M059J (cell line): Measurements from ENCODE around the gene MAP7D2. TPM values are rescaled to one million over a fixed set of nuclear protein-coding genes. Genes with fewer than 3 reads are reported as not detected.

ENCODE experiments used
- DNase-seq: peaks from one replicate; pipeline ENCODE4 v3.0.0-alpha.2; 2012; ENCODE audit warnings: low read depth
- total RNA-seq: library from RNA; depleted of rRNA; stranded (reverse); fragments of >200 nt; shearing (Covaris generic); gene quantifications from 2 replicates; pipeline ENCODE4 v1.2.3, GENCODE V29; 2014; rRNA removed

Gene MAP7D2
- total RNA-seq, 1 experiment from 2014 or later, result 1.4 TPM

GRCh38 chrX:19972984-19973383 is 143.7 kb downstream of the MAP7D2 start:
- DNase-seq, result no peak

- DNase-seq, result no peak
Measured at GRCh38 chrX:19968276-19968675, 148.4 kb downstream of the MAP7D2 start.

GRCh38 chrX:19966056-19966455 is 150.7 kb downstream of the MAP7D2 start:
- no peak for DNase-seq

GRCh38 chrX:19964017-19964710 is 152.5 kb downstream of the MAP7D2 start:
- DNase-seq, result peak; percentile 43

- no peak for DNase-seq
Measured at GRCh38 chrX:19960913-19961312, 155.8 kb downstream of the MAP7D2 start.

GRCh38 chrX:19958552-19959486 is 157.9 kb downstream of the MAP7D2 start:
- peak; percentile 42 for DNase-seq

GRCh38 chrX:19956923-19957322 is 159.8 kb downstream of the MAP7D2 start:
- peak; percentile 6 for DNase-seq

Other genes starting within 250 kb of the MAP7D2 start
- 35.7 and 42.7 TPM in 2 replicates for gene SH3KBP1, start 229.3 kb downstream of the MAP7D2 start, total RNA-seq
- gene BCLAF3, start 125.8 kb downstream of the MAP7D2 start, total RNA-seq, result 3.2 and 5.1 TPM in 2 replicates
- 33.0 and 56.4 TPM in 2 replicates for gene EIF1AX, start 24.9 kb upstream of the MAP7D2 start, total RNA-seq
- gene RPS6KA3, start 150.0 kb upstream of the MAP7D2 start, total RNA-seq, result 36.1 and 47.9 TPM in 2 replicates